ENCODE data around the gene MS4A12. TPM values are rescaled to one million over a fixed set of nuclear protein-coding genes. Genes with fewer than 3 reads are reported as not detected.
"Not testable (repeated sequence)": the region's sequence is repeated elsewhere in the genome, so short reads cannot be mapped to it uniquely, and the experiment has no call there.

Gene MS4A12
- total and polyA plus RNA-seq, 5 experiments from 2014 or later: not detected

DNA sequence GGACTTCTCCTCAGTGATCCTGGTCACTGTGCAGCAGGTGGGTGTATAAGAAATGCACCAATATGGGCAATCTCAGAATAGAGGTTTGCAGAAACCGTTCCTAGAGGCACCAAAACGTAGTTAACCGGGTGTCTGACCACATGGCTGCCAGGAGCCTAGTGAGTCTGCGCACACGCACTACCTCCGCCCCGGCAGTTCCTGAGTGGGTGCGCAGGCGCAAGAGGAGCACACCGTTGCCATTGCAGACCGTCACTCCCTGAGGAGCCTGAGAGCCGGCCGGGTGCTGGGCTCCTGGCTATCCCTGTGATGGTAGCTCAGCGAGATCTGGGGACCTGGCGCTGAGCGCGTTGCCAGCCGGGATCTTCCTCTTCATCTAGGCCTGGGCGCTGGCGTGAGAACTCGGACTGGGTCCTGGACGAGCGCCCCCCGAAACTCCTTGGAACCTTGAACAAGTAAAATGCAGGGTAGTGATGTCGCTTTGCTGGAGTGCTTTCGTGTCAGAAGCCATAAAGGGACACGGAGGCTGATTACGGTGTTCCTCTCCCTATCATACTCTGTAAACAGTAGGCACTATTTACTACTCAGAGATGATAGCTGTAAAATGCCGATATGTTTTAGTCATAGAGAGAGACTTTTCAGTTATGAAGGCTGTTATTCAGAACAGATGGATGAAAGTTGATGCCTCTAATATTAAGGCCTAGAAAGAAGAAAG, 22.7 kb downstream of the MS4A12 start, which contains the start of gene MS4A13:
Gene MS4A13, plus strand, starts transcription at position 249 of the 712 bp plus-strand sequence. CDS start 2,692 bp downstream, outside the sequence.
- ATAC-seq (no peak), DNase-seq (no peak)
- Mint-ChIP-seq H3K4me3 (no peak within 1 kb of the TSS), H3K9me3 (peaks cover 0 to 13% (median 0%) of the 10 kb centered on the region in 9 donors), H3K36me3 (peaks cover 0 to 10% (median 0%) of the 10 kb centered on the region in 3 donors), H3K27ac (no peak within 1 kb of the TSS), H3K4me1 (no peaks in the 10 kb centered on the region), H3K27me3 (peaks cover 2 to 29% (median 19%) of the 10 kb centered on the region in 5 donors)
- POLR2A ChIA-PET: no interaction called here

DNA sequence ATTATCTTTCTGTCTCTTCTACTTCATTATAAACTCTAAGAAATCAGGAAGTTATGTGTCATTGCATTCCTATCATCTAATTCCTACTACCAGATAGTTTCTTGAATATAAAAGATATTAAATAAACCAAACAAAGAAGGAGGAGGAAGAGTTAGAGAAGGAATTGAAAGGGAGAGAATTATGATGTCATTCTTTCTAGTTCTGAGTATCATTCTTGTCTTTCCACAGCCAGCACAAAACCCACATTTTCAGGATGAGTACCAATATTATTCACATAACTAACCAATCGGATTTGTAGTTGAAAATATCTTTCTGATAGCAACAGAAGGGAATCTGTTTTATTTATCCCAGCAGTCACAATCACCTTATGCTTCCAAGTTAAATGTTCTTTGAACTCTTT, 35.9 kb downstream of the MS4A12 start:
- peaks cover 0 to 6% (median 0%) of the 10 kb centered on the region in 4 donors for H3K4me1 Mint-ChIP-seq
- POLR2A ChIA-PET: no interaction called here
- H3K9me3 Mint-ChIP-seq: peaks cover 0 to 11% (median 3%) of the 10 kb centered on the region in 9 donors
- ATAC-seq (no peak), DNase-seq (no peak)
- H3K27me3 Mint-ChIP-seq: peaks cover 5 to 40% (median 8%) of the 10 kb centered on the region in 5 donors
- H3K27ac Mint-ChIP-seq: no peak overlapping the region
- no peak overlapping the region for H3K4me3 Mint-ChIP-seq
- H3K36me3 Mint-ChIP-seq: peaks cover 0 to 4% (median 0%) of the 10 kb centered on the region in 3 donors

- peaks cover 0 to 6% (median 0%) of the 10 kb centered on the region in 4 donors for H3K4me1 Mint-ChIP-seq
- no peak for ATAC-seq
- peaks cover 5 to 40% (median 8%) of the 10 kb centered on the region in 5 donors for H3K27me3 Mint-ChIP-seq
- DNase-seq: no peak
- no peak overlapping the region for H3K4me3 Mint-ChIP-seq
- no peak overlapping the region for H3K27ac Mint-ChIP-seq
- peaks cover 0 to 4% (median 0%) of the 10 kb centered on the region in 3 donors for H3K36me3 Mint-ChIP-seq
- POLR2A ChIA-PET: no interaction called here
- H3K9me3 Mint-ChIP-seq: peaks cover 0 to 11% (median 3%) of the 10 kb centered on the region in 9 donors
Measured at GRCh38 chr11:60528934-60529333, 36.4 kb downstream of the MS4A12 start.

DNA sequence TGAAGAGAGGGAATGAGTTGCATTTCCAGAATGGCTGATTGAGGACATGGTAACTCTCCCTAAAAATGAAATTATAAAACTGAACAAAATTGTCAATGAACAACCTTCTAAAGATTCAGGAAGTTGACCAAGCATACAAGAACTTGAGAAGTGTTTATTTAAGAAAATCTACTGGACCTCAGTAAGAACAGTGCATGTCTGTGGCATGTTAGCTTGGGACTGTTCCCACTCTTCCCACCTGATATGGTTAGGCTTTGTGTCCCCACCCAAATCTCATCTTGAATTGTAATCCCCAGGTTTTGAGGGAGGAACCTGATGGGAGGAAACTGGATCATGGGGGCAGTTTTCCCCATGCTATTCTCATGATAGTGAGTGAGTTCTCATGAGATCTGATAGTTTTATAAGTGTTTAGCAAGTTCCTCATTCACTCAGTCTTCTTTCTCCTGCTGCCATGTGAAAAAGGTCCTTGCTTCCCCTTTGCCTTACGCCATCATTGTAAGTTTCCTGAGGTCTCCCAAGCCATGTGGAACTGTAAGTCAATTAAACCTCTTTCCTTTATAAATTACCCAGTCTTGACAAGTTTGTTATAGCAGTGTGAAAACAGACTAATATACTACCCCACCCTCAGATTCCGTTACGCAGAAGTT, 38.0 kb downstream of the MS4A12 start:
- no peak overlapping the region for H3K27ac Mint-ChIP-seq
- peaks cover 0 to 6% (median 0%) of the 10 kb centered on the region in 4 donors for H3K4me1 Mint-ChIP-seq
- peaks cover 0 to 11% (median 3%) of the 10 kb centered on the region in 9 donors for H3K9me3 Mint-ChIP-seq
- no peak for ATAC-seq
- peaks cover 5 to 40% (median 8%) of the 10 kb centered on the region in 5 donors for H3K27me3 Mint-ChIP-seq
- H3K36me3 Mint-ChIP-seq: peaks cover 0 to 4% (median 0%) of the 10 kb centered on the region in 3 donors
- DNase-seq: no peak
- POLR2A ChIA-PET: no interaction called here
- H3K4me3 Mint-ChIP-seq: no peak overlapping the region

- POLR2A ChIA-PET: not testable (repeated sequence)
Measured at GRCh38 chr11:60532383-60532782, 39.8 kb downstream of the MS4A12 start.

DNA sequence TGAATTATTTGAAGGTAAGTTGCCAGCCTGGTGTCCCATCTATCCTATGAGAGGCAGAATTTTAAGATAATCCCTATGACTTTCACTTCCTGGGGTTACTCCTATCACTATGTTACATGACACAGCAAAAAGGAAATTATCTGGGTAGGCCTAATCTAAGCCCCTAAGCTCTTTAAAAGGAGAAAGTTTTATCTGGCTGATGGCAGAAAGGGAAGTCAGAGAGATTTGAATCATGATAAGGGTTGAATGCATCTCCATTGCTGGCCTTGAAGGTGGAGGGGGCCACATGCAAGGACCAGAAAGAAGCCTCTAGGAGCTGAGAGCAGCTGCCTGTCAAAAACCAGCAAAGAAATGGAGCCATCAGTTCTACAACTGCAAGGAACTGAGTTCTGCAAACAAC, 46.0 kb downstream of the MS4A12 start:
- H3K4me1 Mint-ChIP-seq, DNase-seq, ATAC-seq, H3K4me3 Mint-ChIP-seq, POLR2A ChIA-PET, H3K36me3 Mint-ChIP-seq, H3K9me3 Mint-ChIP-seq, H3K27ac Mint-ChIP-seq: not testable (repeated sequence)
- H3K27me3 Mint-ChIP-seq: peaks cover under 1 to 13% (median 2%) of the 10 kb centered on the region in 5 donors

More at GRCh38 chr11:60532383-60532782, 39.8 kb downstream of the MS4A12 start:
- H3K36me3 Mint-ChIP-seq, ATAC-seq, H3K27ac Mint-ChIP-seq, H3K4me3 Mint-ChIP-seq, DNase-seq, H3K4me1 Mint-ChIP-seq: not testable (repeated sequence)
- Mint-ChIP-seq H3K9me3 (peaks cover 0 to 11% (median 3%) of the 10 kb centered on the region in 9 donors), H3K27me3 (peaks cover 3 to 40% (median 6%) of the 10 kb centered on the region in 5 donors)

- Mint-ChIP-seq H3K9me3 (peaks cover 0 to 14% (median 4%) of the 10 kb centered on the region in 9 donors), H3K4me3 (no peak overlapping the region), H3K36me3 (no peaks in the 10 kb centered on the region), H3K4me1 (no peaks in the 10 kb centered on the region), H3K27ac (no peak overlapping the region), H3K27me3 (peaks cover 9 to 23% (median 13%) of the 10 kb centered on the region in 5 donors)
- DNase-seq: no peak
- POLR2A ChIA-PET: no interaction called here
- no peak for ATAC-seq
Measured at GRCh38 chr11:60544077-60544476, 51.5 kb downstream of the MS4A12 start.

Other genes with a start within 250 kb of the MS4A12 start
- not detected for gene MS4A4E, start 249.6 kb upstream of the MS4A12 start, total RNA-seq
- not detected for gene MS4A4E, start 249.6 kb upstream of the MS4A12 start, polyA plus RNA-seq
- gene MS4A4A, start 212.1 kb upstream of the MS4A12 start, total RNA-seq: under 1 TPM in 1 of 2 experiments, not detected in 1; 0.36 TPM
- not detected for gene MS4A4A, start 212.1 kb upstream of the MS4A12 start, polyA plus RNA-seq
- not detected for gene MS4A6E, start 165.5 kb upstream of the MS4A12 start, total RNA-seq
- gene MS4A6E, start 165.5 kb upstream of the MS4A12 start, polyA plus RNA-seq: not detected
- 1 to 10 TPM in 1 of 2 experiments, under 1 TPM in 1; 0.96 to 1.3 TPM for gene MS4A7, start 114.2 kb upstream of the MS4A12 start, total RNA-seq
- gene MS4A7, start 114.2 kb upstream of the MS4A12 start, polyA plus RNA-seq: under 1 TPM in 2 of 3 donors, not detected in 1; 0.12 to 0.14 TPM
- gene MS4A14, start 96.3 kb upstream of the MS4A12 start, total RNA-seq: under 1 TPM in 1 of 2 experiments, not detected in 1; 0.16 TPM
- not detected for gene MS4A14, start 96.3 kb upstream of the MS4A12 start, polyA plus RNA-seq
- not detected for gene MS4A5, start 63.2 kb upstream of the MS4A12 start, total RNA-seq
- not detected for gene MS4A5, start 63.2 kb upstream of the MS4A12 start, polyA plus RNA-seq
- 10 to 100 TPM; 45.0 to 45.1 TPM for gene MS4A1, start 36.9 kb upstream of the MS4A12 start, total RNA-seq
- gene MS4A1, start 36.9 kb upstream of the MS4A12 start, polyA plus RNA-seq: 1 to 10 TPM in 2 of 3 donors, under 1 TPM in 1; 0.33 to 7.7 (median 1.1) TPM
- gene MS4A13, start 22.6 kb downstream of the MS4A12 start, total RNA-seq: not detected
- not detected for gene MS4A13, start 22.6 kb downstream of the MS4A12 start, polyA plus RNA-seq
- not detected for gene MS4A8, start 206.8 kb downstream of the MS4A12 start, total RNA-seq
- gene MS4A8, start 206.8 kb downstream of the MS4A12 start, polyA plus RNA-seq: not detected
- not detected for gene MS4A18, start 231.9 kb downstream of the MS4A12 start, total RNA-seq
- not detected for gene MS4A18, start 231.9 kb downstream of the MS4A12 start, polyA plus RNA-seq

All from naive thymus-derived CD8-positive, alpha-beta T cell (primary cell).